Thyroid gland (tissue), 4 donors: ENCODE measurements around the gene MSH5. TPM values are rescaled to one million over a fixed set of nuclear protein-coding genes. Genes with fewer than 3 reads are reported as not detected.

Experiments
- DNase-seq, 2 donors: peaks; one replicate each; pipeline ENCODE4 v3.0.0-alpha.2; 2019
- H3K27ac ChIP-seq, 3 donors: fragments of 200-600 bp; sonication (generic); 1 replicate in 2 of 3; 2 replicates in 1 of 3; pipeline ENCODE4 v1.5.1; 2016 to 2019; ENCODE audit warnings: mild to moderate bottlenecking in 1 of 3, moderate library complexity in 1 of 3
- H3K27me3 ChIP-seq: fragments of 200-600 bp; sonication (generic); one replicate; pipeline ENCODE4 v1.5.1; 2019
- H3K36me3 ChIP-seq, 2 donors: fragments of 200-600 bp; sonication (generic); one replicate each; pipeline ENCODE4 v1.5.1; 2016 to 2019
- H3K4me1 ChIP-seq, 2 donors: fragments of 200-600 bp; sonication (generic); one replicate each; pipeline ENCODE4 v1.5.1; 2017 to 2019
- H3K4me3 ChIP-seq, 3 donors: fragments of 200-600 bp; sonication (generic); replicated peaks in 1 of 3; 1 replicate in 2 of 3; 2 replicates in 1 of 3; pipeline ENCODE4 v1.5.1; 2016; ENCODE audit warnings: mild to moderate bottlenecking in 1 of 3
- H3K9me3 ChIP-seq: fragments of 200-600 bp; sonication (generic); one replicate; pipeline ENCODE4 v1.5.1; 2017
- POLR2A ChIP-seq, 2 donors: fragments of 450-650 bp; IDR thresholded peaks; one replicate each; pipeline ENCODE4 v1.6.1; 2017; ENCODE audit warnings: antibody characterized with exemption in 2 of 2, mild to moderate bottlenecking in 2 of 2, moderate library complexity in 1 of 2
- WGBS, 2 donors: methylation state at CpG; one replicate each; pipeline ENCODE4 v1.1.5; 2017; 5-methylcytosine and 5-hydroxymethylcytosine counted together
- intact Hi-C: fragments of 100-400 bp; cut with DNase I; formaldehyde crosslinking; loops from one replicate; pipeline ENCODE4 v1.15.1; 2023
- total RNA-seq, 4 donors: library from RNA; depleted of rRNA; stranded (reverse); fragments of >200 nt; gene quantifications; one replicate each; pipeline ENCODE4 v1.2.3, GENCODE V29; 2016
- TF ChIP-seq, protein P1 (sequence below), 6 experiments: fragments of 200-600 bp in 3 of 6; fragments of 450-650 bp in 3 of 6; sonication (generic) in 3 of 6; IDR thresholded peaks; one replicate each; pipeline ENCODE4 v1.5.1; 2016 to 2019; ENCODE audit warnings: antibody characterized with exemption in 6 of 6, mild to moderate bottlenecking in 2 of 6, inconsistent platforms in 1 of 6, moderate library complexity in 1 of 6

MSH5 gene
- total RNA-seq, 4 donors from 2014 or later = 5.6 to 11.2 (median 7.2) TPM

GRCh38 chr6:31794294-31794865, 54.6 kb downstream of the MSH5 start:
- no peak for TF ChIP-seq POLR2A (IDR thresholded peaks at IDR 0.05)
- TF ChIP-seq, protein P1, sequence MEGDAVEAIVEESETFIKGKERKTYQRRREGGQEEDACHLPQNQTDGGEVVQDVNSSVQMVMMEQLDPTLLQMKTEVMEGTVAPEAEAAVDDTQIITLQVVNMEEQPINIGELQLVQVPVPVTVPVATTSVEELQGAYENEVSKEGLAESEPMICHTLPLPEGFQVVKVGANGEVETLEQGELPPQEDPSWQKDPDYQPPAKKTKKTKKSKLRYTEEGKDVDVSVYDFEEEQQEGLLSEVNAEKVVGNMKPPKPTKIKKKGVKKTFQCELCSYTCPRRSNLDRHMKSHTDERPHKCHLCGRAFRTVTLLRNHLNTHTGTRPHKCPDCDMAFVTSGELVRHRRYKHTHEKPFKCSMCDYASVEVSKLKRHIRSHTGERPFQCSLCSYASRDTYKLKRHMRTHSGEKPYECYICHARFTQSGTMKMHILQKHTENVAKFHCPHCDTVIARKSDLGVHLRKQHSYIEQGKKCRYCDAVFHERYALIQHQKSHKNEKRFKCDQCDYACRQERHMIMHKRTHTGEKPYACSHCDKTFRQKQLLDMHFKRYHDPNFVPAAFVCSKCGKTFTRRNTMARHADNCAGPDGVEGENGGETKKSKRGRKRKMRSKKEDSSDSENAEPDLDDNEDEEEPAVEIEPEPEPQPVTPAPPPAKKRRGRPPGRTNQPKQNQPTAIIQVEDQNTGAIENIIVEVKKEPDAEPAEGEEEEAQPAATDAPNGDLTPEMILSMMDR (IDR thresholded peaks at IDR 0.05) = no peak
- H3K4me3 ChIP-seq = peak overlapping the region in 2 of 3 donors; percentile 93 to 96
- peak overlapping the region in 2 of 3 donors; percentile 91 to 94 for H3K27ac ChIP-seq
- H3K4me1 ChIP-seq = peaks cover 11 to 14% of the 10 kb centered on the region in 2 donors
- no peaks in the 10 kb centered on the region for H3K36me3 ChIP-seq
- WGBS, 2 donors = 22 to 24% methylated on average over 7 of the region's 7 CpGs
- intact Hi-C loops = no loop called here
- DNase-seq = no peak
- H3K9me3 ChIP-seq = no peaks in the 10 kb centered on the region
- no peaks in the 10 kb centered on the region for H3K27me3 ChIP-seq

- Histone ChIP-seq H3K27me3 (no peaks in the 10 kb centered on the region), H3K9me3 (no peaks in the 10 kb centered on the region), H3K4me1 (peaks cover 11 to 14% of the 10 kb centered on the region in 2 donors), H3K27ac (peak overlapping the region; percentile 91 to 94 (median 92)), H3K4me3 (peak overlapping the region; percentile 72 to 96 (median 93)), H3K36me3 (no peaks in the 10 kb centered on the region)
- TF ChIP-seq POLR2A (IDR thresholded peaks at IDR 0.05) = no peak
- TF ChIP-seq, protein P1 (IDR thresholded peaks at IDR 0.05) = no peak
- no peak for DNase-seq
- intact Hi-C loops = no loop called here
- 3 to 4% methylated on average over 28 of the region's 44 CpGs for WGBS, 2 donors
Measured at GRCh38 chr6:31794866-31795615, 55.2 kb downstream of the MSH5 start.

DNA sequence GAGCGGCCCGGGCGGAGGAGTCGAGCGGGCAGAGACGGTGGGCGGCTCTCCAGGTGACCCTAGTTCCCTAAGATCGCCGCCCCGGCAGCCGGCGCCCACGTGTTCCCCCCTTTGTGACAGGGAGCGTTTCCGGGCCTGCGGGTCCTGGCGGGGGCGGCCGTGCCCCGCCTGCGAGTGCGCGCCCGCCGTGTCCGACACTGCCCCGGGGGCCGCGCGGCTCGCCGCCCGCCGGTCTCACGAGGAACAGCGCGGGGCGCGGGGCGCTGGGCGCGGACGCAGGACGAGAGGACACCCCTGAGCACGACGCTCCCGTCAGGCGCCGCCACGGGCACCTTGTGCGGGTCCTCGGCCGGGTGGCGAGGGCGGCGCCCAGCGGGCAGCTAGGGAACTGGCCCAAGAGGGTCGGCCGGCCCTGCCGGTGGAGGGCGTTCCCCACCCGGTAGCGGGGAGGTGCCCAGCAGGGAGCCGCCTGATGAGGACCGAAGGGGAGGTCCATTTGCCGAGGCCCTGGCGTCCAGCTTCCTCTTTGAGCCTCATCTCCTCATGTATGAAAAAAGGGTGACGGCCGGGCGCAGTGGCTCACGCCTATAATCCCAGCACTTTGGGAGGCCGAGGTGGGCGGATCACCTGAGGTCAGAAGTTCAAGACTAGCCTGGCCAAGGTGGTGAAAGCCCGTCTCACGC, 56.0 kb downstream of the MSH5 start, which contains the start of gene VARS1:
VARS1 (minus strand) TSS at position 137 of the 683 bp plus-strand sequence. CDS start 535 bp downstream, outside the sequence.
- peak; percentile 91 to 93 for DNase-seq
- Histone ChIP-seq H3K9me3 (no peaks in the 10 kb centered on the region), H3K4me3 (peak within 1 kb of the TSS; percentile 72 to 96 (median 93)), H3K27ac (peak within 1 kb of the TSS; percentile 91 to 94 (median 92)), H3K36me3 (no peaks in the 10 kb centered on the region), H3K27me3 (no peaks in the 10 kb centered on the region), H3K4me1 (peaks cover 11 to 14% of the 10 kb centered on the region in 2 donors)
- WGBS, 2 donors = 1 to 3% methylated on average over 17 to 22 of the region's 75 CpGs
- intact Hi-C loops = no loop called here
- peak; percentile 31 to 69 for TF ChIP-seq POLR2A (IDR thresholded peaks at IDR 0.05)
- TF ChIP-seq, protein P1 (IDR thresholded peaks at IDR 0.05) = peak; percentile 34 to 96 (median 78)

DNA sequence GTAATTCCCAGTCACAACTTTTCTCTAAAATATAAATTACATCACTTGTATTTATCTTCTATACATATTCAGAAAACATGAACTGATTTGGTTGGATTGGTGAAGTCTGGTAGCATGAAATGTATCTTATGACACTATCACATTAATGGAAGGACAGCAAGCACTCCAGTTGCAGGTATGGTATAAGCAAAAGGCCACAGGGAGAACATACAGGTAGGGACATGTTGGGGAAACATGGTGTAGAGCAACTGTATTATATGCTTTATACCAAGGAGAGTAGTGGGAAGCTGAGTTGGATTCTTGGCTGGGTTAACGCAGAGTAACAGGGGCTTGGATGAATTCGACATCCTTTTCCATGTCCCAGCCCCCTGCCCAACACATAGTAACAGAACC, 57.2 kb downstream of the MSH5 start:
- Histone ChIP-seq H3K27ac (peak overlapping the region in 2 of 3 donors; percentile 10 to 91), H3K4me3 (no peak overlapping the region), H3K36me3 (no peaks in the 10 kb centered on the region), H3K9me3 (no peaks in the 10 kb centered on the region), H3K27me3 (no peaks in the 10 kb centered on the region), H3K4me1 (peaks cover 11 to 14% of the 10 kb centered on the region in 2 donors)
- TF ChIP-seq, protein P1 (IDR thresholded peaks at IDR 0.05) = no peak
- no peak for TF ChIP-seq POLR2A (IDR thresholded peaks at IDR 0.05)
- WGBS, 2 donors = 94 to 97% methylated on average over 2 of the region's 2 CpGs
- no peak for DNase-seq
- intact Hi-C loops = no loop called here
